GM19372 (cell line): ENCODE results near the gene CAPS2.
"Not testable (repeated sequence)": the region's sequence is repeated elsewhere in the genome, so short reads cannot be mapped to it uniquely, and the experiment has no call there.

Experiments
- ATAC-seq: cut with Tn5 transposase; IDR thresholded peaks from one replicate; pipeline ENCODE4 v1.9.1; 2021; ENCODE audit warnings: mild to moderate bottlenecking, low read depth, moderate library complexity; ENCODE audit not compliant: unreplicated experiment

Gene CAPS2

DNA sequence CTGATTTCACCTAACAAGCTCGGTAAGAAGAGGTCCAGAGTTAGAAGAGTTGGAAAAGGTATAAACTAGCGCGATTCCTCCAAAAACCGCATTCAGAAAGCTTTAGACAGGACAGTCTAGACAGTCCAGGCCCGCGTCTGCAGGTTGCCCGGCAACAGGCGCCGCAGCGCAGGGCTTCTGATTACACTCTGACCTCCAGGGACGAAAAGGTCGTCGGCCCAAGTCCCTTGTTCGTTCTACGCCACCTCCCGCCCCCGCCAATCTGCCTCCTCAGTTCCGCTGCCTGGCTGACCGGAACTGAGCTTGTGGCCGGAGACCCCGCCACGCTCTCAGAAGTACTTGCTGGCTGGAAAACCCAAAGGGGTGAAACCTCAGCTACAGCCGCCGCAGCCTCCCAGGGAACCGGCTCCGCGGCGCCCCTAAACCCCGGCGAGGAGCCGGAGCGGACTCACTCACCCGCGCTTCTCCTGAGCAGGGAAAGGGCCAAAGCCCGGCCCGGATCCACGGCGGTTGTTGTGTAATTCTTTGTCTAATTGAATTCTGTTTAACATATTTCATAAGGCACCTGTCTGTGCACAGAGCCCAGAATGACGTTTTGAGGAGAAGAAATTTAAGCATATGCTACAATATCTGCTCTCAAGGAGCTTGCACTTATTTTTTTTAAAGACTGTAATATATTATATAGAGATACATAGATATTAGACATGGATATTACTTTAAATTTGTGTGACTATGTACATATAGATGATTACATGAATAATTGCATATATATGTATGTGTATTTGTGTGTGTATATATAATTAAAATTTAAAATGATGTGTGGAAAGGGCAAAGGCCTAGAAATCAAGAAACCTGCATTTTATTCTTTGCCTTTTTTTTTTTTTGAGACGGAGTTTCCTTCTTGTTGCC is at the start of gene CAPS2:
CAPS2 (minus strand) TSS at position 407 of the 909 bp plus-strand sequence. CDS start 3,826 bp downstream, outside the sequence.
- peak; percentile 79 for ATAC-seq

DNA sequence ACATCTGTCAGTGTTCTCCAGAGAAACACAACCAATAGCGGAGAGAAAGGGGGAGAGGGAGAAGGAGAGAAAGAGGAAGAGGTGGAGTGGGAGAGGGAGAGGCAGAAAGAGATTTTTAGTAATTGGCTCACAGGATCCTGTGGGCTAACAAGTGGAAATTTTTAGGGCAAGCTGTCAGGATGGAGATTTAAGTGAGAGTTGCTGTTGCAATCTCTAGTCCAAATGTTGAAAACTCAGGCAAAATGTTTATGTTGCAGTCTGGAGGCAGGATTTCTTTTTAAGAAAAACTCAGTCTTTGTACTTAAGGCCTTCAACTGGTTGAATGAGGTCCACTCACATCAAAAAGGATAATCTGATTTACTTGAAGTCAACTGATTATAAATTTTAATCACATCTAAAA is 48.2 kb upstream of the CAPS2 start:
- ATAC-seq: no peak

DNA sequence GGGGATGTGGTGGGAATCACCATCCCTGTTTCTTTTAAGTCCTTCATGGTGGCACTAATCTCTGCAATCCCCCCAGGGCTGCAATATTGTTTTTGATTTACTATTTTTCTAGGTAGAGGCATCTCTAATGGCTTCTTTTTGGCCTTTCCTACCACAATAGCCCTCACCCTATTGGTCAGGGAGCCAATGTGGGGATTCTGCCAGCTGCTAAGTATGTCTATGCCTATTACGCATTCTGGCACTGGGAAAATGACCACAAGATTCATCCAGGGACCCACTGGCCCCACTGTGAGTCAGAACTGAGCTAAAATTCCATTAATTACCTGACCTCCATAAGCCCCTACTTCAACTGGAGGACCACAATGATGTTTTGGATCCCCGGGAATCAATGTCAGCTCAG is 44.8 kb upstream of the CAPS2 start:
- no peak for ATAC-seq

GRCh38 chr12:75366629-75367028 is 36.5 kb upstream of the CAPS2 start:
- ATAC-seq: peak; percentile 60

DNA sequence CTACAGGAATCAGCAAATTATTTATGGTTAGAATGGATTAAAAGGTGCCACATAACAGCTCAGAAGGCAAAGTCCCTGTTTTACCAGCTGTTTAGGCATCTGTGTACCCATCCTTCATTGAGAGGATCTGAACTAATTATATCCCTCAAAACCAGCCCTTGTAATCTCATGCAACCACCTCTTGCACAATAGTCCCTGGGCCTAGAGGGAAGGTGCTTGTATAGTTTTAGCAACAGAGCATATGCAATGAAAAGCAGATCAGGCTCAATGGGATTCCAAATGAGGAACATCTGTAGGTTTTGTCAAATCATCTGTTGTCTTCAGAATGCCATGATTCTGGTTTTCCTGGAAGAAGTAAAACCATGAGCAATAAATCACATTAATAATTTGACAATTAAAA is 34.8 kb upstream of the CAPS2 start:
- no peak for ATAC-seq

DNA sequence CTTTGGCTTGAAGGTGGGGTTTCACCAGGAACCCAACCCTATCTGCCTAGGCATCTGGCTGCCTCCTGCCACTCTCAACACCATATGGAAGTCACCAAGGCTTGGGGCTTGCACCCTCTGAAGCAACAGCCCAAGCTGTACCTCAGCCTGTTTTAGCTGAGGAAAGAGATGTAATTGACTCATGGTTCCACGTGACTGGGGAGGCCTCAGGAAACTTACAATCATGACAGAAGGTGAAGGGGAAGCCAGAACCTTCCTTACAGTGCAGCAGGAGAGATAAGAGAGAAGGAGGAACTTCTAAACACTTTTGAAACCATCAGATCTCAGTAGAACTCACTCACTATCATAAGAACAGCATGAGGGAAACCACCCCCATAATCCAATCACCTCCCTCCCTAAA is 31.3 kb upstream of the CAPS2 start:
- no peak for ATAC-seq

DNA sequence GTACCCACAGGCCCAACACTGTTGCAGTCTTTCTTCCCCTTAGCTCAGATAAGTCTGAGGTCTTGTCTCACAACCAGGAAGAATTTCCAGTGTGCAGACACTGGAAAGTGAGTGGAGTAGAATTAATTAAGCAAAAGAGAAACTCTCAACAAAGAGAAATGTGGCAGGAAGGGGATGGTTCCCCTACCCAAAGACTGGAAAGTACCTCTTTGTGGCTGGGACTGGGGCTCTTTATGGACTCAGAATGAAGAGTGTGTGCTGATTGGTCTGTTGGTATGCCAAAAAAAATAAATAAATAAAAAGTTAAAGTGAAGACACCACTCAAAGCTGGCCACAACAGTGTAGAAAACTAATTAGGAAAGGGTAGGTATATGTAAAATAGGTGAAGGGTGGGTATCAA is 30.8 kb upstream of the CAPS2 start:
- no peak for ATAC-seq

DNA sequence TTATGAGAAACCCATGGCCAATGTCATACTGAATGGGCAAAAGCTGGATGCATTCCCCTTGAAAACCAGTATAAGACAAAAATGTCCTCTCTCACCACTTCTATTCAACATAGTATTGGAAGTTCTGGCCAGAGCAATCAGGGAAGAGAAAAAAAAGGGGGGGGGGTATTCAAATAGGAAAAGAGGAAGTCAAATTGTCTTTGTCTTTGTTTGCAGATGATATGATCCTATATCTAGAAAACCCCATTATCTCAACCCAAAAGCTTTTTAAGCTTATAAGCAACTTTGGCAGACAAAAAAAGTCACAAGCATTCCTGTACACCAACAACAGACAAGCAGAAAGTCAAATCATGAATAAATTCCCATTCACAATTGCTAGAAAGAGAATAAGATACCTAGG is 23.9 kb upstream of the CAPS2 start:
- no peak for ATAC-seq

DNA sequence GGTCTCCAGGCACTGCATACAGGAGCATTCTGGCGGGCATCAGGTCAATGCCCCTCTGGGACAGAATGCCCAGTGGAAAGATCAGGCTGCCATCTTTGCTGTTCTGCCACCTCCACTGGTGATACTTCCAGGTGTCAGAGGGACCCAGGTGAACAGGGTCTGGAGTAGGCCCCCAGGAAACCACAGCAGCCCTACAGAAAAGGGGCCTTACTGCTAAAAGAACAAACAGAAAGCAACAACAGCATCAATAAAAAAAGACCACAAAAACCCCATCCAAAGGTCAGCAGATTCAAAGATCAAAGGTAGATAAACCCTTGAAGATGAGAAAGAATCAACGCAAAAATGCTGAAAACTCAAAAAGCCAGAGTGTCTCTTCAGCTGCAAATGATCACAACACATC is 20.3 kb upstream of the CAPS2 start:
- ATAC-seq: no peak

DNA sequence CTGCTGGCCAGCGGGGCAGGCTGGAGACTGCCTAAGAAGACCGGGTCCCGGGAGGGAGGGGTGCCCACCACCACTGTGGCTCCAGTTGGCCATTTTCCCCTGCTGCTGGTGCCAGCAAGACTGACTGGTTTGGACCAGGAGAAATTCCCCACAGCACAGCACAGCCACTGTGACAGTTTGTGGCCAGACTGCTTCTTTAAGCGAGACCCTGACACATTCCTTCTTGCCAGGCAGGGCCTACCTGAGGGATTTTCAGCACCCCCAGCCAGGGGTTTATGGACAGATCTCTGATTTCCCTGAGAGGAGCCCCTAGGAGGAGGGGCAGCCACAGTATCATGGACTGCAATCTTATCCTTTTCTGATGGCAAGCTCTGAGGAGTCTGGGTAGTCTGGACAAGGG is 19.8 kb upstream of the CAPS2 start:
- no peak for ATAC-seq

- ATAC-seq: not testable (repeated sequence)
These were observed 16.1 kb upstream of the CAPS2 start for GRCh38 chr12:75346215-75346614.

DNA sequence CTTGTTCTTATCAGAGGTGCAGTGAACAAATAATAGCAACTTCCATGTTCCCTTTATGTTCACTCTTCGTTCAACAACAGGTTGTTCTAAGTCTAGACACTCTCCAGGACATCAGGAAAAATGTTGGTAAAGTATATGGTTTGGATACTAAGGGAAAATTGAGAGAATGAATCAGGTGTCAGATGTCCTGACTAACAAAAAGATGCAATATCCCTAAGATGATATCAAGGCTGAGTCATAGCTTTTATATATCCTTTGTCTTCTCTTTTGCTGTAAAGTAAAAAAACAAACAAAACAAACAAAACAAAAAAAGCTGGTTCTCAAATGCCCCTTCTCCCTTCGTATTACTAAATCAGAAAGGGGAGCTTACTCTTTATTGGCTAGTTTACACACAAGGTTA is 15.4 kb upstream of the CAPS2 start:
- ATAC-seq: no peak

DNA sequence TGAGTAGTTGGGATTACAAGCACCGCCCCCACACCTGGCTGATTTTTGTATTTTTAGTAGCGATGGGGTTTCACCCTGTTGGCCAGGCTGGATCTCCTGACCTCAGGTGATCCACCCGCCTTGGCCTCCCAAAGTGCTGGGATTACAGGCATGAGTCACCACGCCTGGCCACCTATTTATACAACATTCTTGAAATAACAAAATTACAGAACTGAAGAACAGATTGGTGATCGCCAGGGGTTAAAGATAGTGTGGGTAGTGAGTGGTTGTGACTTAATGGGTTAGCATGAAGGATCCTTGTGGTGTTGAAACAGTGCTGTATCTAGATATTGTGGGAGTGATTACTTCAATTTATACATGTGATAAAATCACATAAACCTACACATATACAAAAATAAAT is 11.7 kb upstream of the CAPS2 start:
- no peak for ATAC-seq

GRCh38 chr12:75337905-75338304 is 7.8 kb upstream of the CAPS2 start:
- ATAC-seq: peak; percentile 44

GRCh38 chr12:75334384-75335030 is 4.4 kb upstream of the CAPS2 start, which contains the start of gene GLIPR1L1:
TSS of gene GLIPR1L1 (plus strand) at chr12:75334670. CDS start at chr12:75334729, 59 bp downstream.
- peak; percentile 45 for ATAC-seq

GRCh38 chr12:75327642-75328041 is 2.5 kb downstream of the CAPS2 start:
- no peak for ATAC-seq

- ATAC-seq: no peak
These were observed 6.5 kb downstream of the CAPS2 start for GRCh38 chr12:75323663-75324062.

- ATAC-seq: no peak
These were observed 7.7 kb downstream of the CAPS2 start for GRCh38 chr12:75322464-75322863.

DNA sequence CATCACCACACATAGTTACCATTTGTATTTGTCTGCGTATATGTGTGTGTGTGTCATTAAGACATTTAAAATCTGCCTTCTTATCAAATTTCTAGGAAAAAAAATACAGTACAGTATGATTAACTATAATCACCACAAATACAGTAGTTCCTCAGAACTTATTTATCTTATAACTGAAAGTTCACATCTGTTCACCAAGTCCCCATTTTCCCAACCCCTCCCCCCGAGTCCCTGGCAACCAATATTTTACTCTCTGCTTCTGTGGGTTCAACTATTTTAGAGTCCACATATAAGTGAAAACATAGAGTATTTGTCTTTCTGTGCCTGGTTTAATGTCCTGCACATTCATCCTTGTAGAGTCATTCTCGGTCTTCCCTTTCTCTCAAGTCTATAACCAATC is 12.3 kb downstream of the CAPS2 start:
- ATAC-seq: no peak

DNA sequence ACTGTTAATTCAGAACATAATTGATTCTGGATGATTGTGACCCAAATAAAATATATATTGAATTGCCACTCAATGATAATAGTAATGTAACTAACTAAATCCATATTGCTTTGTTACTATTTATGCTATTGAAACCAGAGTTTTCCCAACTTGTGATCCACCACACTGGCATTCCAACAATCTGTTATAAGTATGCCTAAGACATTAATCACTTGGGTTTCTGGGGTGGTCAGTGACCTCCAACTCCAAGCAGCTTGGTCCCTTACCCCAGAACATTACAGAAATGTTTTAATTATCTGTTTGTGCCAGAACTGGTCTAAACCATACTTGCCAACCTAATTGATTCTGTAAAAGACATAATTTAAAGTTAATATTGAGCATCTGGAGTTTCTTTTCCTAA is 14.6 kb downstream of the CAPS2 start:
- no peak for ATAC-seq

GRCh38 chr12:75311369-75311768 is 18.8 kb downstream of the CAPS2 start:
- no peak for ATAC-seq

DNA sequence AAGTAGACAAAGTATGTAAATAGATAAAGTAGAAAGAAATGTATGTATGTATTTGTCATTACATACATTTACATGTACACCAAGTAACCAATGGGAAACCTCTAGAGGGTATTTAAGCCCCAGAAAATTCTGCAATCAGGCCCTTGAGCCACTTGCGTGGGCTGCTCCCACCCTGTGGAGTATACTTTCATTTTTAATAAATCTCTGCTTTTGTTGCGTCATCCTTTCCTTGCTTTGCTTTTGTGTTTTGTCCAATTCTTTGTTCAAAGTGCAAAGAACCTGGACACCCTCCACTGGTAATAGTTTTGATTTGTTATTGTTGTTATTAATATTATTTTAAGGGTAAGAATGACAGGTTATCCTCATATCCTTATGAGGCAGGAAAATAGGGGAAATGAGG is 21.8 kb downstream of the CAPS2 start:
- ATAC-seq: no peak
